GM18861 (cell line): ENCODE measurements around the gene MADCAM1.

Experiments
- ATAC-seq: cut with Tn5 transposase; IDR thresholded peaks from one replicate; pipeline ENCODE4 v1.9.1; 2021; ENCODE audit not compliant: unreplicated experiment

MADCAM1 gene

GRCh38 chr19:488505-489417, 7.5 kb upstream of the MADCAM1 start:
- peak; percentile 67 for ATAC-seq

- no peak for ATAC-seq
Measured at GRCh38 chr19:489418-490196, 6.7 kb upstream of the MADCAM1 start.

GRCh38 chr19:491146-491741, 5.0 kb upstream of the MADCAM1 start:
- ATAC-seq: no peak

- ATAC-seq: no peak
Measured at GRCh38 chr19:492091-492531, 4.2 kb upstream of the MADCAM1 start.

- ATAC-seq: no peak
Measured at GRCh38 chr19:493391-494170, 2.7 kb upstream of the MADCAM1 start.

- no peak for ATAC-seq
Measured at GRCh38 chr19:494171-495080, 1.9 kb upstream of the MADCAM1 start.

- no peak for ATAC-seq
Measured at GRCh38 chr19:495081-495401, 1.2 kb upstream of the MADCAM1 start.

GRCh38 chr19:495402-496111, 729 bp upstream of the MADCAM1 start:
- ATAC-seq: no peak

GRCh38 chr19:496986-497385, 700 bp downstream of the MADCAM1 start:
- no peak for ATAC-seq

- ATAC-seq: no peak
Measured at GRCh38 chr19:497491-497868, 1.2 kb downstream of the MADCAM1 start.

GRCh38 chr19:497869-498510, 1.7 kb downstream of the MADCAM1 start:
- no peak for ATAC-seq

- ATAC-seq: no peak
Measured at GRCh38 chr19:498511-498891, 2.2 kb downstream of the MADCAM1 start.

- no peak for ATAC-seq
Measured at GRCh38 chr19:498977-499623, 2.8 kb downstream of the MADCAM1 start.

- ATAC-seq: no peak
Measured at GRCh38 chr19:501646-502045, 5.4 kb downstream of the MADCAM1 start.

- no peak for ATAC-seq
Measured at GRCh38 chr19:504616-505015, 8.3 kb downstream of the MADCAM1 start.

GRCh38 chr19:506404-507285, 10.4 kb downstream of the MADCAM1 start:
- ATAC-seq: peak; percentile 52
